Measurements from ENCODE around the gene EAF2.
"Not testable (repeated sequence)": the region's sequence is repeated elsewhere in the genome, so short reads cannot be mapped to it uniquely, and the experiment has no call there.

Gene EAF2

GRCh38 chr3:121834671-121835464 lies at the start of gene EAF2, which contains the start of gene IQCB1:
Gene EAF2, plus strand, starts transcription at chr3:121835209. Its CDS starts 77 bp downstream, at chr3:121835286.
Gene IQCB1, minus strand, starts transcription at chr3:121835060. Its CDS starts 6,100 bp downstream, at chr3:121828960.
- DNase-seq (ENCODE audit: low read depth), result peak; percentile 91

GRCh38 chr3:121786485-121786884 lies 48.5 kb upstream of the EAF2 start:
- no peak for DNase-seq (ENCODE audit: low read depth)

- DNase-seq (ENCODE audit: low read depth), result no peak
Observed at GRCh38 chr3:121793078-121793477, 41.9 kb upstream of the EAF2 start.

- DNase-seq (ENCODE audit: low read depth), result no peak
Observed at GRCh38 chr3:121794264-121794983, 40.6 kb upstream of the EAF2 start.

GRCh38 chr3:121796970-121797369 lies 38.0 kb upstream of the EAF2 start:
- DNase-seq (ENCODE audit: low read depth), result no peak

GRCh38 chr3:121800906-121801305 lies 34.1 kb upstream of the EAF2 start:
- no peak for DNase-seq (ENCODE audit: low read depth)

- DNase-seq (ENCODE audit: low read depth), result no peak
Observed at GRCh38 chr3:121803771-121804320, 31.2 kb upstream of the EAF2 start.

GRCh38 chr3:121809249-121809648 lies 25.8 kb upstream of the EAF2 start:
- no peak for DNase-seq (ENCODE audit: low read depth)

- no peak for DNase-seq (ENCODE audit: low read depth)
Observed at GRCh38 chr3:121817753-121818152, 17.3 kb upstream of the EAF2 start.

- no peak for DNase-seq (ENCODE audit: low read depth)
Observed at GRCh38 chr3:121818578-121818977, 16.4 kb upstream of the EAF2 start.

- DNase-seq (ENCODE audit: low read depth), result no peak
Observed at GRCh38 chr3:121819236-121819635, 15.8 kb upstream of the EAF2 start.

GRCh38 chr3:121821421-121822199 lies 13.4 kb upstream of the EAF2 start:
- no peak for DNase-seq (ENCODE audit: low read depth)

- DNase-seq (ENCODE audit: low read depth), result no peak
Observed at GRCh38 chr3:121822973-121823372, 12.0 kb upstream of the EAF2 start.

- no peak for DNase-seq (ENCODE audit: low read depth)
Observed at GRCh38 chr3:121834157-121834670, 795 bp upstream of the EAF2 start.

- DNase-seq (ENCODE audit: low read depth), result no peak
Observed at GRCh38 chr3:121835465-121835801, 424 bp downstream of the EAF2 start.

- no peak for DNase-seq (ENCODE audit: low read depth)
Observed at GRCh38 chr3:121836064-121836463, 1.1 kb downstream of the EAF2 start.

GRCh38 chr3:121836481-121836880 lies 1.5 kb downstream of the EAF2 start:
- DNase-seq (ENCODE audit: low read depth), result no peak

- DNase-seq (ENCODE audit: low read depth), result no peak
Observed at GRCh38 chr3:121839962-121840361, 5.0 kb downstream of the EAF2 start.

GRCh38 chr3:121844892-121845291 lies 9.9 kb downstream of the EAF2 start:
- DNase-seq (ENCODE audit: low read depth), result no peak

- no peak for DNase-seq (ENCODE audit: low read depth)
Observed at GRCh38 chr3:121852256-121852655, 17.2 kb downstream of the EAF2 start.

GRCh38 chr3:121855555-121855954 lies 20.5 kb downstream of the EAF2 start:
- DNase-seq (ENCODE audit: low read depth), result no peak

- not testable (repeated sequence) for DNase-seq (ENCODE audit: low read depth)
Observed at GRCh38 chr3:121857778-121858177, 22.8 kb downstream of the EAF2 start.
